A549 (cell line): ENCODE measurements around the gene OPTN. TPM values are rescaled to one million over a fixed set of nuclear protein-coding genes. Genes with fewer than 3 reads are reported as not detected.

Source experiments
- ATAC-seq, 2 experiments: fragments of 200-7000 bp in 1 of 2; fragments of >200 bp in 1 of 2; cut with Nextera tagmentation in 1 of 2; cut with Tn5 transposase in 1 of 2; 3 replicates each; pipeline versions ENCODE4 v1.8.0 to v1.9.1; 2018 to 2020; ENCODE audit warnings: mild to moderate bottlenecking in 1 of 2, moderate library complexity in 1 of 2
- CTCF ChIA-PET: fragments of 300-600 bp; sonication (Branson Sonifier 250); formaldehyde crosslinking; extraction: SDS; loops from one replicate; lab custom pipeline; 2021; ENCODE audit warnings: antibody characterized with exemption, inconsistent platforms; lab: Yijun Ruan, JAX
- POLR2A ChIA-PET: fragments of 350-600 bp; formaldehyde crosslinking; extraction: SDS; loops from one replicate; lab custom pipeline; 2021; ENCODE audit warnings: antibody characterized with exemption, inconsistent platforms; lab: Yijun Ruan, JAX
- DNase-seq, 2 experiments: peaks; one replicate each; pipeline versions ENCODE4 v3.0.0 to v3.0.0-alpha.2; 2011 to 2016; ENCODE audit warnings: low read depth in 1 of 2, low spot score in 1 of 2
- FAIRE-seq: peaks from 2 replicates; lab custom pipeline; 2011; peaks lifted over from hg19 to GRCh38; lab: Jason Lieb, UNC
- H3K27ac ChIP-seq, 2 experiments: fragments of >200 bp; sonication (Bioruptor Twin); formaldehyde crosslinking; 3 replicates each; pipeline ENCODE4 v1.5.1; 2016 to 2017
- H3K4me1 ChIP-seq: fragments of >200 bp; sonication (Bioruptor Twin); formaldehyde crosslinking; 3 replicates; pipeline ENCODE4 v1.6.1; 2016
- H3K4me2 ChIP-seq: fragments of >200 bp; sonication (Bioruptor Twin); formaldehyde crosslinking; 3 replicates; pipeline ENCODE4 v1.6.1; 2016
- H3K4me3 ChIP-seq: fragments of >200 bp; sonication (Bioruptor Twin); formaldehyde crosslinking; 3 replicates; pipeline ENCODE4 v1.5.1; 2016
- H3K9me3 ChIP-seq: fragments of >200 bp; sonication (Bioruptor Twin); formaldehyde crosslinking; 3 replicates; pipeline ENCODE4 v1.6.1; 2016
- BCL3 ChIP-seq: fragments of >200 bp; sonication (Bioruptor Twin); formaldehyde crosslinking; IDR thresholded peaks from 3 replicates; pipeline ENCODE4 v1.6.1; 2016
- CBX8 ChIP-seq: fragments of 200-600 bp; sonication (generic); IDR thresholded peaks from 2 replicates; pipeline ENCODE4 v1.6.1; 2016
- EHF ChIP-seq: fragments of 250-450 bp; sonication (Bioruptor Pico); IDR thresholded peaks from 2 replicates; pipeline ENCODE4 v1.5.0; 2020; ENCODE audit warnings: mild to moderate bottlenecking
- ESRRA ChIP-seq: fragments of 150-350 bp; IDR thresholded peaks from 2 replicates; pipeline ENCODE4 v1.6.1; 2014; ENCODE audit warnings: mild to moderate bottlenecking, low read length, borderline replicate concordance
- FOSB ChIP-seq: fragments of 250-450 bp; sonication (Bioruptor Pico); IDR thresholded peaks from 2 replicates; pipeline ENCODE4 v1.5.0; 2020; ENCODE audit warnings: mild to moderate bottlenecking, moderate library complexity
- FOSL2 ChIP-seq, 2 experiments: fragments of 450-650 bp in 1 of 2; fragments of >200 bp in 1 of 2; sonication (Bioruptor Twin) in 1 of 2; formaldehyde crosslinking; IDR thresholded peaks; 2 replicates each; pipeline versions ENCODE4 v1.5.0 to v1.6.1; 2016 to 2020; ENCODE audit warnings: mild to moderate bottlenecking in 1 of 2, moderate library complexity in 1 of 2
- FOXS1 ChIP-seq: fragments of 250-450 bp; sonication (Bioruptor Pico); IDR thresholded peaks from 2 replicates; pipeline ENCODE4 v1.5.0; 2020; ENCODE audit warnings: mild to moderate bottlenecking, moderate library complexity
- HOXB13 ChIP-seq: fragments of 250-450 bp; sonication (Bioruptor Pico); IDR thresholded peaks from 2 replicates; pipeline ENCODE4 v1.5.0; 2020; ENCODE audit warnings: low read depth, mild to moderate bottlenecking, moderate library complexity
- HOXB5 ChIP-seq: fragments of 250-450 bp; sonication (Bioruptor Pico); IDR thresholded peaks from 2 replicates; pipeline ENCODE4 v1.5.0; 2020; ENCODE audit warnings: mild to moderate bottlenecking, moderate library complexity
- JUNB ChIP-seq: fragments of >200 bp; sonication (Bioruptor Twin); formaldehyde crosslinking; IDR thresholded peaks from 2 replicates; pipeline ENCODE4 v1.6.1; 2016
- KDM1A ChIP-seq: fragments of 200-600 bp; sonication (generic); IDR thresholded peaks from 2 replicates; pipeline ENCODE4 v1.6.1; 2016; ENCODE audit warnings: low read depth, mild to moderate bottlenecking
- MAFK ChIP-seq: fragments of 450-650 bp; IDR thresholded peaks from 2 replicates; pipeline ENCODE4 v1.6.1; 2014; ENCODE audit not compliant: partially characterized antibody
- MAX ChIP-seq: IDR thresholded peaks from 2 replicates; pipeline ENCODE4 v1.6.1; 2012
- MAZ ChIP-seq: fragments of 150-350 bp; IDR thresholded peaks from 2 replicates; pipeline ENCODE4 v1.6.1; 2014; ENCODE audit warnings: antibody characterized with exemption, low read depth, low read length, borderline replicate concordance
- NPAS2 ChIP-seq: fragments of 250-450 bp; sonication (Bioruptor Pico); IDR thresholded peaks from 2 replicates; pipeline ENCODE4 v1.8.0; 2022; ENCODE audit warnings: mild to moderate bottlenecking, moderate library complexity, borderline replicate concordance
- POLR2AphosphoS2 ChIP-seq: conservative IDR thresholded peaks from 2 replicates; pipeline ENCODE4 v1.6.1; 2012; ENCODE audit warnings: low read length, improper control_type of control experiment, inconsistent platforms
- RARB ChIP-seq: fragments of 250-450 bp; sonication (Bioruptor Pico); IDR thresholded peaks from 2 replicates; pipeline ENCODE4 v1.8.0; 2021; ENCODE audit warnings: mild to moderate bottlenecking, moderate library complexity
- RCOR1 ChIP-seq: fragments of 150-350 bp; IDR thresholded peaks from 2 replicates; pipeline ENCODE4 v1.6.1; 2014; ENCODE audit warnings: antibody characterized with exemption, low read length, low read depth
- RFX5 ChIP-seq: fragments of 450-650 bp; IDR thresholded peaks from 2 replicates; pipeline ENCODE4 v1.7.1; 2014; ENCODE audit warnings: antibody characterized with exemption, mild to moderate bottlenecking, moderate library complexity
- RNF2 ChIP-seq: fragments of 200-600 bp; sonication (generic); IDR thresholded peaks from 2 replicates; pipeline ENCODE4 v1.6.1; 2016; ENCODE audit warnings: low read depth, mild to moderate bottlenecking, antibody characterized with exemption, moderate library complexity, borderline replicate concordance
- SMC3 ChIP-seq: fragments of >200 bp; sonication (Bioruptor Twin); formaldehyde crosslinking; IDR thresholded peaks from 3 replicates; pipeline ENCODE4 v1.6.1; 2018; ENCODE audit warnings: inconsistent platforms
- USF2 ChIP-seq: fragments of 450-650 bp; IDR thresholded peaks from 2 replicates; pipeline ENCODE4 v1.6.1; 2014; ENCODE audit warnings: antibody characterized with exemption
- ZC3H11A ChIP-seq: fragments of 450-650 bp; IDR thresholded peaks from 2 replicates; pipeline ENCODE4 v1.6.1; 2014; ENCODE audit warnings: antibody characterized with exemption, mild to moderate bottlenecking
- ZFP36 ChIP-seq: fragments of 450-650 bp; IDR thresholded peaks from 2 replicates; pipeline ENCODE4 v1.6.1; 2014; ENCODE audit warnings: borderline replicate concordance; ENCODE audit not compliant: partially characterized antibody
- ZSCAN20 ChIP-seq: fragments of 250-450 bp; sonication (Bioruptor Pico); IDR thresholded peaks from 2 replicates; pipeline ENCODE4 v1.8.0; 2022; ENCODE audit warnings: mild to moderate bottlenecking, moderate library complexity
- WGBS: methylation state at CpG from one replicate; pipeline ENCODE4 v1.1.6; 2017; ENCODE audit errors: missing lambda C conversion rate; 5-methylcytosine and 5-hydroxymethylcytosine counted together
- polyA plus RNA-seq, 4 experiments: library from polyadenylated mRNA; depleted of rRNA in 3 of 4; stranded (reverse); fragments of >200 nt; fragmentation: RNase III in 1 of 4; extraction: RNeasy Plus Mini Kit Qiagen cat#74134 plus additional on column Dnase treatment in 1 of 4; gene quantifications; 2 replicates in 3 of 4; 3 replicates in 1 of 4; pipeline ENCODE4 v1.2.3, GENCODE V29; 2011 to 2017

OPTN gene
- polyA plus RNA-seq, 2 of the 4 experiments (the other 2 are of a cell fraction), result 31.8 to 33.2 TPM

- ChIA-PET POLR2A (interaction anchor here (0.5 to 0.7 kb wide), 2 partner anchors 727 to 817 kb away, joined by 3 read pairs; no protein-coding TSS in a partner anchor), CTCF (interaction anchor here (0.6 to 3.6 kb wide), 6 partner anchors 11 to 788 kb away, joined by 3 to 28 read pairs (median 5); partner anchors contain the start of gene OPTN)
- DNase-seq (peak; percentile 38 to 71), FAIRE-seq (no peak), ATAC-seq (peak; percentile 83 to 89)
- TF ChIP-seq JUNB, result peak; percentile 68
- no peak for TF ChIP-seq RARB (CRISPR knock-in tag)
- TF ChIP-seq HOXB5 (CRISPR knock-in tag), result 0 out of 2 replicates have a peak, but pooled peaks have one; percentile 17
- peak; percentile 33; the same call in 1 of the 2 replicates for TF ChIP-seq FOSL2 (IDR thresholded peaks at IDR 0.05)
- TF ChIP-seq FOSL2 (CRISPR knock-in tag; IDR thresholded peaks at IDR 0.05), result peak; percentile 59
- Histone ChIP-seq H3K4me3 (no peak overlapping the region), H3K9me3 (peaks cover 25% of the 10 kb centered on the region), H3K4me2 (peak overlapping the region; percentile 48), H3K4me1 (peaks cover 17% of the 10 kb centered on the region), H3K27ac (0 out of 6 replicates have a peak overlapping the region, but pooled peaks of 1 of the 2 experiments have one; percentile 38)
- 1% methylated on average over 7 of the region's 7 CpGs for WGBS
Measured at GRCh38 chr10:13087986-13088618, 11.9 kb upstream of the OPTN start.

- H3K27ac ChIP-seq, result no peak overlapping the region
- no peak overlapping the region for H3K4me2 ChIP-seq
- H3K9me3 ChIP-seq, result peaks cover 13% of the 10 kb centered on the region
- ChIA-PET CTCF (interaction anchor here (2.4 to 3.6 kb wide), 2 partner anchors 15 to 32 kb away, joined by 7 to 28 read pairs; no protein-coding TSS in a partner anchor), POLR2A (no interaction called here)
- DNase-seq (no peak), ATAC-seq (no peak), FAIRE-seq (no peak)
- WGBS, result 74% methylated on average over 4 of the region's 4 CpGs
- TF ChIP-seq ZFP36 (no peak), MAX (no peak), POLR2AphosphoS2 (no peak), RFX5 (no peak)
- peaks cover 17% of the 10 kb centered on the region for H3K4me1 ChIP-seq
- H3K4me3 ChIP-seq, result no peak overlapping the region
Measured at GRCh38 chr10:13089345-13089744, 10.6 kb upstream of the OPTN start.

GRCh38 chr10:13090289-13090688, 9.7 kb upstream of the OPTN start:
- Histone ChIP-seq H3K9me3 (peaks cover 3% of the 10 kb centered on the region), H3K4me2 (no peak overlapping the region), H3K4me1 (peaks cover 21% of the 10 kb centered on the region), H3K27ac (no peak overlapping the region), H3K4me3 (no peak overlapping the region)
- FAIRE-seq (no peak), DNase-seq (no peak), ATAC-seq (no peak)
- CTCF ChIA-PET, result interaction anchor here (1.0 to 1.3 kb wide), 2 partner anchors 16 to 876 kb away, joined by 5 read pairs; no protein-coding TSS in a partner anchor
- WGBS, result 44% methylated on average over 2 of the region's 2 CpGs
- TF ChIP-seq USF2 (no peak), ESRRA (no peak), ZC3H11A (no peak), SMC3 (no peak), RCOR1 (no peak), BCL3 (no peak), KDM1A (no peak), CBX8 (no peak)
- TF ChIP-seq, all 56 proteins: peak for 0
- POLR2A ChIA-PET, result no interaction called here

GRCh38 chr10:13091801-13092200, 8.2 kb upstream of the OPTN start:
- Histone ChIP-seq H3K4me2 (no peak overlapping the region), H3K4me1 (peaks cover 23% of the 10 kb centered on the region), H3K27ac (no peak overlapping the region), H3K9me3 (no peaks in the 10 kb centered on the region), H3K4me3 (no peak overlapping the region)
- POLR2A ChIA-PET, result no interaction called here
- ATAC-seq (no peak), DNase-seq (no peak), FAIRE-seq (no peak)
- CTCF ChIA-PET, result interaction anchor here (0.8 to 1.2 kb wide), 5 partner anchors 7 to 385 kb away, joined by 3 to 7 read pairs (median 4); partner anchors contain the start of gene OPTN
- 63% methylated on average over 3 of the region's 3 CpGs for WGBS
- TF ChIP-seq USF2, result no peak
- no peak for TF ChIP-seq FOSB (CRISPR knock-in tag)
- no peak for TF ChIP-seq ZSCAN20 (CRISPR knock-in tag)
- no peak for TF ChIP-seq NPAS2 (CRISPR knock-in tag)
- no peak for TF ChIP-seq RNF2
- no peak for TF ChIP-seq FOXS1 (CRISPR knock-in tag)
- TF ChIP-seq EHF (CRISPR knock-in tag), result no peak
- TF ChIP-seq MAZ, result no peak
- no peak for TF ChIP-seq MAFK
- TF ChIP-seq ZFP36, result no peak
- no peak for TF ChIP-seq BCL3
- TF ChIP-seq HOXB13, result no peak
- no peak for TF ChIP-seq RCOR1
